GM12865 (cell line): ENCODE measurements around the gene HIRA.

Source experiments
- DNase-seq: peaks from one replicate; pipeline ENCODE4 v3.0.0; 2010; ENCODE audit warnings: low read depth
- H3K4me3 ChIP-seq: 2 replicates; pipeline ENCODE4 v1.5.1; 2011; ENCODE audit warnings: mild to moderate bottlenecking, low read depth, low read length, control low read depth
- CTCF ChIP-seq: IDR thresholded peaks from 2 replicates; pipeline ENCODE4 v1.5.1; 2011; ENCODE audit warnings: low read length, control low read depth, low read depth, inconsistent platforms; ENCODE audit not compliant: insufficient read depth; ENCODE audit errors: missing control alignments

The HIRA gene

DNA sequence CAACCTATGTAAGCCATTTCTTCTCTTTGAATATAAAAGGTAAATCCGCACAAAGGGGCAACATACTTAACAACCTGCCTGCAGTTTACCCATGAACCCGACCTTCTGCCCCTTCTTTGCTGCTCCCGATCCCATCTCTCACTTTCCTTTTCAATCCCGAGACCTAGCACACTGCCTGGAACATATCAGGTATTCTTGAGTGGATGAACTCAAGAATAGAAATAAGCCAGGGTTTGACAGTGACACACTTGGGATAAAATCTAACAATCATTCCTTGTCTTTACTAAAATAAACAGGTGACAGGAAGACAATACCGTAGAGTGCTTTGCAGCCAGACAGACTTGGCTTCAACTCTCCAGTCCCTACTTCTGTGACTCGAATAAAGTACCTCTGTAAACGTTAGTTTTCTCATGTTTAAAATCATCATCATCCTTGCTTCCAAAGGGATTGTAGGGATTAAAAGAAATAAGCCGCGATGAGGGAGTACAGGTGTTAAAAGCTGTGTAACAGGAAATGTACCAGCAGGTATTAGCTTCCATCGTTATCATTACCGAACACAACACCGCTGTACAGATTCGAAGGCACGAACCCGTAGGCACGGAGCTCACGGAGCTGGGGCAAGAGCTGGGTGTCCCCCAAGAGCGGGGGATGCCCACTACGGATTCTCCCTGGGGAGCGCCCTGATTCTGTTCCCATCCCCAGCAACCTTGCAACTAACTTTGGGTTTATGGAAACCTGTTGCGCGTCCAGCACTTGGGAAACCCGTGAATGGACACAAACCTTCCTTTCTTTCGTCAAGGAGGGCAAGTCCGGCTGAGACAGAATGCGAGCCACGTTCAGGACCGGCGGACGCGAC lies 46.7 kb upstream of the HIRA start:
- peak; percentile 17 for DNase-seq
- no peak for TF ChIP-seq CTCF
- H3K4me3 ChIP-seq, result peak overlapping the region; percentile 74

DNA sequence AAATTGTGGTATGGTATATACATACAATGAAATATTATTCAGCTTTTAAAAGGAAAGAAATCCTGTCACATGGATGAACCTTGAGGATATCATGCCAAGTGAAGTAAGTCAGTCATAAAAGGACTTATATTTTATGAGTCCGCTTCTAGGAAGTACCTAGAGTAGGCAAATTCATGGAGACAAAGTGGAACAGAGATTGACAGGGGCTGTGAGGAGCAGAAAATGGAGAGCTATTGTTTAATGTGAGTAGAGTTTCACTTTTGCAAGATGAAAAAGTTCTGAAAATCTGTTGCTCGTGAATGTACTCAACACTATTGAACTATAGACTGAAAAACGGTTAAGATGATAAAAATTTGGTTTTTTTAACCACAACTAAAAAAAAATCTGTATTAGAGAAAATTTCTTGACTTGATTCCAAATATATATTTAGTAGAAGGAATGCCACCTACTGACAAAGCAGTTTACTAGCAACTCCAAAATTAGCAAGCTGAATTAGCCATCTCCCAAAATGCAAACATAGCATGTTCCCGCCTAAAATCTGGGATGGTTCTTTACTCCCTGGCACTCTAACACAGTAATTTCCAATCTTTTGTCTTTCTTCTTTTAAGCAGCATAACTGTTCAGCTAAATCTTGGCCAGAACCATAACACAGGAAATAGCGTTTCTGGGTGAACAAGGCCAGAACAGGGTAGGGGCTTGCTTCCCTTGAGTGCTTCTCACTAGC lies 46.0 kb upstream of the HIRA start:
- DNase-seq, result peak; percentile 22
- no peak for TF ChIP-seq CTCF

DNA sequence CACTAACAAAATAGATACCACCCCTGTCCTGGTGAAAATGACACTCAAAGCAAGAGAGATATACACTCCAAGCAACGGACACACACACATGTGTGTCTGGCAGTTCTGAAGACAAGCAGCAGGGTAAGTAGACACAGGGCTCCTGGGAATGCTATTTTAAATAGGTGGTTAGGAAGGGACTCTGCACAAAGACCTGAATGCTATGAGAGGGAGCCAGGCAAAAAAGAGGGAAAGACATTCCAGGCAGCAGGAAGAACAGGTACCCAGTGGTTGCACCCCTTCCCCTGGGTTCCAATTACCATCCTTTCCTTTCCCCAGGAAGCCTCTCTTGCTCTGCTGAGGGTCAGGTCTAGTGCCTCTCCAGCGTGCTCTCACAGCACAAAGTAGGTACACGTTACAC lies 44.5 kb upstream of the HIRA start:
- DNase-seq, result no peak
- no peak for TF ChIP-seq CTCF
- no peak overlapping the region for H3K4me3 ChIP-seq

More for the DNA sequence above, 46.0 kb upstream of the HIRA start:
- peak overlapping the region; percentile 74 for H3K4me3 ChIP-seq

GRCh38 chr22:19473578-19473977 lies 42.0 kb upstream of the HIRA start:
- no peak for TF ChIP-seq CTCF
- DNase-seq, result no peak
- H3K4me3 ChIP-seq, result no peak overlapping the region

- TF ChIP-seq CTCF, result no peak
- DNase-seq, result no peak
- no peak overlapping the region for H3K4me3 ChIP-seq
These were observed 40.7 kb upstream of the HIRA start for GRCh38 chr22:19472233-19472632.

GRCh38 chr22:19471572-19471971 lies 40.0 kb upstream of the HIRA start:
- no peak for DNase-seq
- no peak for TF ChIP-seq CTCF
- H3K4me3 ChIP-seq, result no peak overlapping the region
